ENCODE measurements around the gene RNASE8. TPM values are rescaled to one million over a fixed set of nuclear protein-coding genes. Genes with fewer than 3 reads are reported as not detected.

Gene RNASE8
- total and polyA plus RNA-seq, 4 experiments from 2014 or later, result not detected

DNA sequence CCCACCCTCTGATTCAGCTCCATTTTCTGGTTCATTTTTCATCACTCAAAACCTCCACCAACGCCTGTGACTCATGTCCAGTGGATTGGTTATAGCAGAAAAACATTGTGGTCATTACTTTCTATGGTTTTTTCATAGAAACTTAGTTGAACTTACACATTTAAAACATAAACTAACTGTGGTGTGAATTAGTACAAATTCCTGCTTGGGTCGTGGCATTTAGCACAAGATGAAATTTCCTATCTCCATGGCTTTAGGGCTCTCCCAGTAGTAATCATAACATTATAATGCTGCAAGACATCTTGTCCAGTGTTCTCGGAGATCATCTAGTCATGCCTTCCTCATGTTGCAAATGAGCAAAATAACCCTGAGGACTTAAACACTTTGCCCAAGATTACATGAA is 8.3 kb upstream of the RNASE8 start:
- peaks cover 3% of the 10 kb centered on the region for H3K27me3 ChIP-seq (ENCODE audit: insufficient read depth, low read length)
- no peak for DNase-seq
- no peak overlapping the region for H3K4me3 ChIP-seq (ENCODE audit: low read length in 2 of 2)
- H3K36me3 Mint-ChIP-seq, result no peaks in the 10 kb centered on the region
- CTCF ChIA-PET (ENCODE audit: partially characterized antibody), result interaction anchor here (1.9 to 3.9 kb wide), 2 partner anchors 34 kb away, joined by 11 to 36 read pairs; no protein-coding TSS in a partner anchor
- no peak overlapping the region for H3K27ac Mint-ChIP-seq
- POLR2A ChIA-PET (ENCODE audit: partially characterized antibody), result no interaction called here
- intact Hi-C loops (cut with micrococcal nuclease), result no loop called here
- peaks cover 3 to 8% of the 10 kb centered on the region in 2 donors for H3K27me3 Mint-ChIP-seq
- H3K4me1 Mint-ChIP-seq, result peaks cover 6 to 14% (median 9%) of the 10 kb centered on the region in 4 donors
- no peaks in the 10 kb centered on the region for H3K36me3 ChIP-seq (ENCODE audit: insufficient read depth, low read length)
- no peak overlapping the region for H3K4me3 Mint-ChIP-seq
- peaks cover 8% of the 10 kb centered on the region for H3K4me1 ChIP-seq (ENCODE audit: insufficient read depth, low read length)
- no peaks in the 10 kb centered on the region for H3K9me3 ChIP-seq (ENCODE audit: control insufficient read depth in 1 of 2, low read length in 2 of 2)
- H3K27ac ChIP-seq (ENCODE audit: low read depth, low read length), result no peak overlapping the region
- H3K9me3 Mint-ChIP-seq, result no peaks in the 10 kb centered on the region

DNA sequence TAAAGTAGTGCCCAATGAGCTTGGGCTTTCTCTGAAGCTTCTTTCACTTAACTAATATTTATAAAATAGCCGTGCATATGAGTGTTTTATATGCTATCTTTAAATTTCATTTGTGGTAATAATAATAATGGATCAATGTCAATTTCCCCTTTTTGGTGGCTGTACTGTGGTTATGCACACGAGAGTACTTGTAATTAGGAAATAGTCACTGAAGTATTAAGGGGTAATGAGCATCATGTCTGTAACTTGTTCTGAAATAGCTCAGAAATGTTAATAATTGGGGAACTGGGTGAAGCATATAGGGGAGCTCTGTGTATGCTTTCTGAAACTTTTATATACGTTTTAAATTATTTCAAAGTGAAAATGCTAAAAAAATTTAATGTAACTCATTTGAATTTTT is 7.0 kb upstream of the RNASE8 start:
- no peak for DNase-seq
- Histone ChIP-seq H3K4me3 (ENCODE audit: low read length in 2 of 2) (no peak overlapping the region), H3K4me1 (ENCODE audit: insufficient read depth, low read length) (no peaks in the 10 kb centered on the region), H3K36me3 (ENCODE audit: insufficient read depth, low read length) (no peaks in the 10 kb centered on the region), H3K9me3 (ENCODE audit: control insufficient read depth in 1 of 2, low read length in 2 of 2) (no peaks in the 10 kb centered on the region), H3K27ac (ENCODE audit: low read depth, low read length) (no peak overlapping the region), H3K27me3 (ENCODE audit: insufficient read depth, low read length) (peaks cover 3% of the 10 kb centered on the region)
- H3K36me3 Mint-ChIP-seq, result no peaks in the 10 kb centered on the region
- H3K4me3 Mint-ChIP-seq, result no peak overlapping the region
- no peaks in the 10 kb centered on the region for H3K9me3 Mint-ChIP-seq
- intact Hi-C loops (cut with micrococcal nuclease), result no loop called here
- CTCF ChIA-PET (ENCODE audit: partially characterized antibody), result interaction anchor here (1.3 to 1.9 kb wide), 3 partner anchors 10 to 41 kb away, joined by 3 to 11 read pairs (median 4); no protein-coding TSS in a partner anchor
- peaks cover 0 to 4% (median under 1%) of the 10 kb centered on the region in 4 donors for H3K4me1 Mint-ChIP-seq
- no peak overlapping the region for H3K27ac Mint-ChIP-seq
- peaks cover 3 to 8% of the 10 kb centered on the region in 2 donors for H3K27me3 Mint-ChIP-seq
- POLR2A ChIA-PET (ENCODE audit: partially characterized antibody), result interaction anchor here (1.2 kb wide), 1 partner anchor 36 kb away, joined by 3 read pairs; no protein-coding TSS in a partner anchor

DNA sequence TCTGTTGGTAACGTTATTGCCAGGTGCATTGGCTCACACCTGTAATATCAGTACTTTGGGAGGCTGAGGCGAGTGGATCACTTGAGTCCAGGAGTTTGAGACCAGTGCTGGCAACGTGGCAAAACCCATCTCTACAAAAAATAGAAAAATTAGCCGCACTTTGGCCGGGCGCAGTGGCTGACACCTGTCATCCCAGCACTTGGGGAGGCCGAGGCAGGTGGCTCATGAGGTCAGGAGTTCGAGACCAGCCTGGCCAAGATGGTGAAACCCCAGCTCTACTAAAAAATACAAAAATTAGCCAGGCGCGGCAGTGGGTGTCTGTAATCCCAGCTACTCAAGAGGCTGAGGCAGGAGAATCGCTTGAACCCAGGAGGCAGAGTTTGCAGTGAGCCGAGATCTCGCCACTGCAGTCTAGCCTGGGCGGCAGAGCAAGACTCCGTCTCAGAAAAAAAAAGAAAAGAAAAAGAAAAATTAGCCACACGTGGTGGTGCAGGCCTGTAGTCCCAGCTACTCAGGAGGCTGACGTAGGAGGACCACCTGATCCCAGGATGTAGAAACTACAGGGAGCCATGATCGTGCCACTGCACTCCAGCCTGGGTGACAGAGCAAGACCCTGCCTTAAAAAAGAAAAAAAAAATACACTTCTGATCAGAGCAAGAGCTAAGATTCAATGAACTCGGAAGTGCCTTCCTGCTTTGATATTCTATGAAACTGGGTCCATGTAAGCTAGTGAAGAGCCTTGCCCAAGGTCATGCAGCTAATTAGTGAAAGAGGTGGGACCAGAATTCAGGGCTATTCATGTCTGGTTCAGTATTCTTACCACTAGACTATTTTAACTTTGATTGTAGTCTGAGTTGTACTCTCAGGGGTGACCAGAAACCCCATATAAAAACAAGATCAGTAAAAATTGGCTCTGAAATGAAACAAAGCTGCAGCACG is 4.2 kb upstream of the RNASE8 start:
- ChIA-PET CTCF (ENCODE audit: partially characterized antibody) (interaction anchor here (1.3 kb wide), 1 partner anchor 39 kb away, joined by 7 read pairs; no protein-coding TSS in a partner anchor), POLR2A (ENCODE audit: partially characterized antibody) (no interaction called here)

DNA sequence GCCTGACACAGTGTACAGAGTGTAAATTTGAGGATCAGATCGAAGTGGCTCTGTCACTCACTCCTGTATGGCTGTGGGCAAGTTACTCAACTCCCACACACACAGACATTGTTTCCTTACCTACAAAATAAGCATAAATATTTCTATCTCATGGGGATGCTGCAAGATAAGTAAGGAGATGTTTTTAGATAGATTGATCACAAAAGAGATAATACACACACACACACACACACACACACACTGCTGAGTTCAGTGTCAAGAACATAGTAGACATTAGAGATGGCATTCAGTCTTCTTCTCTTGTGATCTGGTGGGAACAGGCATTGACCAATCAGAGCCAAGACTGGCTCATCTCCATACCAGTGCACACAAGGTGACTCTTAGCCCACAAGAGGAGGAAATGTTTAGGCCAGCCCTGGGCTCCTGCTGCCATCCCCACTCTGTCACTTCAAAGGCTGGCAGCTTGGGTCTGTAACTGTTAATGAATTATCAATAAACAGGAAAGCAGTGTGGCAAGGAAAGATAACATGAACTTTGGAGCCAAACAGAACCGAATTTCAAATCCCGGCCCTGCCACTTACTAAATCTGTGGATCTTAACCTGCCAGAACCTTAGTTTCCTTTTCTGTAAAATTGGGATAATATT is 3.4 kb upstream of the RNASE8 start:
- Mint-ChIP-seq H3K36me3 (no peaks in the 10 kb centered on the region), H3K27ac (peak overlapping the region in 1 of 7 donors; percentile 8), H3K4me1 (peaks cover 0 to 4% (median under 1%) of the 10 kb centered on the region in 4 donors), H3K9me3 (no peaks in the 10 kb centered on the region), H3K27me3 (peaks cover 3 to 9% of the 10 kb centered on the region in 2 donors), H3K4me3 (no peak overlapping the region)
- no peak overlapping the region for H3K4me3 ChIP-seq (ENCODE audit: low read length in 2 of 2)
- POLR2A ChIA-PET (ENCODE audit: partially characterized antibody), result no interaction called here
- H3K4me1 ChIP-seq (ENCODE audit: insufficient read depth, low read length), result no peaks in the 10 kb centered on the region
- H3K36me3 ChIP-seq (ENCODE audit: insufficient read depth, low read length), result no peaks in the 10 kb centered on the region
- no peak for DNase-seq
- no peaks in the 10 kb centered on the region for H3K27me3 ChIP-seq (ENCODE audit: insufficient read depth, low read length)
- no peaks in the 10 kb centered on the region for H3K9me3 ChIP-seq (ENCODE audit: control insufficient read depth in 1 of 2, low read length in 2 of 2)
- no peak overlapping the region for H3K27ac ChIP-seq (ENCODE audit: low read depth, low read length)
- CTCF ChIA-PET (ENCODE audit: partially characterized antibody), result interaction anchor here (1.3 kb wide), 1 partner anchor 39 kb away, joined by 7 read pairs; no protein-coding TSS in a partner anchor
- intact Hi-C loops (cut with micrococcal nuclease), result no loop called here

More for the DNA sequence above, 4.2 kb upstream of the RNASE8 start:
- peaks cover 0 to 4% (median under 1%) of the 10 kb centered on the region in 4 donors for H3K4me1 Mint-ChIP-seq
- no peaks in the 10 kb centered on the region for H3K9me3 ChIP-seq (ENCODE audit: control insufficient read depth in 1 of 2, low read length in 2 of 2)
- no peaks in the 10 kb centered on the region for H3K9me3 Mint-ChIP-seq
- H3K27ac ChIP-seq (ENCODE audit: low read depth, low read length), result no peak overlapping the region
- intact Hi-C loops (cut with micrococcal nuclease), result no loop called here
- no peaks in the 10 kb centered on the region for H3K4me1 ChIP-seq (ENCODE audit: insufficient read depth, low read length)
- H3K4me3 ChIP-seq (ENCODE audit: low read length in 2 of 2), result no peak overlapping the region
- no peaks in the 10 kb centered on the region for H3K36me3 ChIP-seq (ENCODE audit: insufficient read depth, low read length)
- no peaks in the 10 kb centered on the region for H3K36me3 Mint-ChIP-seq
- no peak for DNase-seq
- H3K27ac Mint-ChIP-seq, result peak overlapping the region in 1 of 7 donors; percentile 8
- H3K27me3 ChIP-seq (ENCODE audit: insufficient read depth, low read length), result no peaks in the 10 kb centered on the region
- H3K4me3 Mint-ChIP-seq, result no peak overlapping the region
- peaks cover 3 to 12% of the 10 kb centered on the region in 2 donors for H3K27me3 Mint-ChIP-seq

DNA sequence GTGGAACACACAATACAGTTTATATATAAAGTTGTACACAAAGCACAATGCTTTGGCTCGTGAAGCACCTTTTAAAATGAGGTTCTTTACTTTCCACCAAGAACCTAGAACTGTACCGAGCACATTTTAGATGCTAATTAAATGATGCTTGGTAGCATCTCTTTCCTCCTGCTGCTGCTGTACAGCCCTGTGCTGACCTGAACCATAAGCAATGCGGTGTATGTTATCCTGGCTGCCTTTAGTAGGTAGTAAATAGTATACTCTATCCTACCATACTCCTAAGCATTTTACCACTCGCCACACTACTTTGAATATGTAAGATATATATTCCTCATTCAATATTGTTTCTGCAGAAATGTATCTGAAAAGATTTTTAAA is 2.9 kb upstream of the RNASE8 start:
- H3K4me1 ChIP-seq (ENCODE audit: insufficient read depth, low read length), result no peaks in the 10 kb centered on the region
- H3K36me3 Mint-ChIP-seq, result no peaks in the 10 kb centered on the region
- no peak overlapping the region for H3K27ac ChIP-seq (ENCODE audit: low read depth, low read length)
- H3K4me3 Mint-ChIP-seq, result no peak overlapping the region
- no peaks in the 10 kb centered on the region for H3K36me3 ChIP-seq (ENCODE audit: insufficient read depth, low read length)
- intact Hi-C loops (cut with micrococcal nuclease), result no loop called here
- no peaks in the 10 kb centered on the region for H3K9me3 Mint-ChIP-seq
- H3K27me3 Mint-ChIP-seq, result peaks cover 3 to 7% of the 10 kb centered on the region in 2 donors
- no peaks in the 10 kb centered on the region for H3K27me3 ChIP-seq (ENCODE audit: insufficient read depth, low read length)
- peaks cover 0 to 4% (median under 1%) of the 10 kb centered on the region in 4 donors for H3K4me1 Mint-ChIP-seq
- no peak for DNase-seq
- H3K9me3 ChIP-seq (ENCODE audit: control insufficient read depth in 1 of 2, low read length in 2 of 2), result no peaks in the 10 kb centered on the region
- POLR2A ChIA-PET (ENCODE audit: partially characterized antibody), result no interaction called here
- H3K27ac Mint-ChIP-seq, result no peak overlapping the region
- no peak overlapping the region for H3K4me3 ChIP-seq (ENCODE audit: low read length in 2 of 2)
- CTCF ChIA-PET (ENCODE audit: partially characterized antibody), result no interaction called here

DNA sequence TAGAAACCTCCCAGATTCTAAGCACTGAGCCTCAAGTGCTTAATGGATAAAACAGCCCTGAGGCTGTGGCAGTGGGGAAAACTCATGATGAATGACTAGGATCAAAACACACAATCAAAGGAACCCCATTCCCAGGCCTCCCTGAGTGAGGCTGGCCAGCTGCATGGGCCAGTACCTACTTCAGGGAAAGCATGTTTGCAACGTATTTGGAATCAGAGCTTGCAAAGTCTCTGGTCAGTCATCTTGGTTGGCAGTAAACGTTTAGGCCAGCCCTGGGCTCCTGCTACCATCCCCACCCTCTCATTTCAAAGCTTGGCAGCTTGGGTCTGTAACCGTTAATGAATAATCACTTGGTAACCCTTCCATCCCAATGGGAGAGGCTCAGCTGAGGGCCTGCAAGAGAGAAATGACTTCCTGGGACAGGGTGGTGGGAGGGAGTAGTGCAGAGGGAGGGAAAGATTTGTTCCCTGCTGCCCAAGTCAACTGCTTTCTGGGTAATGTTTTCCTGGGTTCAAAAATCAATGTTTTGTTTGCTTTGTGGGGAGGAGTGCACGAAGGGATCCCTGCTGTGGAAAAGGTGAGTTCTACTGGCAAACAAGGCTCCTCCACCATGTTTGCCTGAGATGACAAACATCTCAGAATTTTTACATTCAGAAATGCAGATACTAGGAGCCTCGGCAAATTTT is 2.0 kb upstream of the RNASE8 start:
- ChIA-PET POLR2A (ENCODE audit: partially characterized antibody) (no interaction called here), CTCF (ENCODE audit: partially characterized antibody) (interaction anchor here (1.8 to 3.9 kb wide), 2 partner anchors 13 to 41 kb away, joined by 8 to 22 read pairs; no protein-coding TSS in a partner anchor)
- Mint-ChIP-seq H3K27me3 (peaks cover 9 to 10% of the 10 kb centered on the region in 2 donors), H3K4me1 (peaks cover 0 to 4% (median under 1%) of the 10 kb centered on the region in 4 donors), H3K27ac (no peak overlapping the region), H3K4me3 (no peak overlapping the region), H3K9me3 (no peaks in the 10 kb centered on the region), H3K36me3 (no peaks in the 10 kb centered on the region)
- H3K9me3 ChIP-seq (ENCODE audit: control insufficient read depth in 1 of 2, low read length in 2 of 2), result no peaks in the 10 kb centered on the region
- intact Hi-C loops (cut with micrococcal nuclease), result no loop called here
- DNase-seq, result no peak
- no peak overlapping the region for H3K27ac ChIP-seq (ENCODE audit: low read depth, low read length)
- H3K36me3 ChIP-seq (ENCODE audit: insufficient read depth, low read length), result no peaks in the 10 kb centered on the region
- H3K4me3 ChIP-seq (ENCODE audit: low read length in 2 of 2), result no peak overlapping the region
- H3K27me3 ChIP-seq (ENCODE audit: insufficient read depth, low read length), result no peaks in the 10 kb centered on the region
- H3K4me1 ChIP-seq (ENCODE audit: insufficient read depth, low read length), result no peaks in the 10 kb centered on the region

Data from CD4-positive, alpha-beta memory T cell (primary cell).